ENCODE data around the gene BIRC7.
"Not testable (repeated sequence)": the region's sequence is repeated elsewhere in the genome, so short reads cannot be mapped to it uniquely, and the experiment has no call there.

Gene BIRC7

GRCh38 chr20:63249891-63250290, 14.2 kb downstream of the BIRC7 start:
- DNase-seq: no peak

DNA sequence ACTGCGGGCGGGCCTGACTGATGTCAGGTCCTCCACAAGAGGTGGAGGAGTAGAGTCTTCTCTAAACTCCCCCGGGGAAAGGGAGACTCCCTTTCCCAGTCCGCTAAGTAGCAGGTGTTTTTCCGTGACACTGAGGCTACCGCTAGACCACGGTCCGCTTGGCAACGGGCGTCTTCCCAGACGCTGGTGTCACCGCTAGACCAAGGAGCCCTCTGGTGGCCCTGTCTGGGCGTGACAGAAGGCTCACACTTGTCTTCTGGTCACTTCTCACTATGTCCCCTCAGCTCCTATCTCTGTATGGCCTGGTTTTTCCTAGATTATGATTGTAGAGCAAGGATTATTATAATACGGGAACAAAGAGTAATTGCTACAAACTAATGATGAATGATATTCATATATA, 15.6 kb downstream of the BIRC7 start:
- DNase-seq: not testable (repeated sequence)

DNA sequence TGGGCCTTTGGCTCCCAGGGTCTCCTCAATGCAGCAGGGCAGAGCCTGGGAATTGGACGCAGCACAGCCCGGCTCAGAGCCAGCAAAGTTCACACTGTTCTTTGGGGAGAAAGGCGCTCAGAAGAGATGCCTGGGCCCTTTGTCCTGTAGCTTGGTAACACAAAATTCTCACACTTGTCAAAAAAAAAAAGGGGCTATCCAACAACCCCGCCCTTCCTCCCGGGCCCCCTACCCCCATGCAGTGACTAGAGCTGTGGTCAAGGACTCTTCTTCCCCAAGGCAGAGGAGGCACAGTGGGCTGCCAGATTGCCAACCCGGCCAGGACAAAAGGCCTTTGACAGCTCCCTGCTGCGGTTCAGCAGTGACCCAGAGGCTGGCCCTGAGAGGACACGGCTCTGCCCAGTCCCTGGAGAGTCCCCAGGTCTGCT, 16.6 kb downstream of the BIRC7 start:
- DNase-seq: no peak

- DNase-seq: no peak
These were observed 17.3 kb downstream of the BIRC7 start for GRCh38 chr20:63253065-63253437.

DNA sequence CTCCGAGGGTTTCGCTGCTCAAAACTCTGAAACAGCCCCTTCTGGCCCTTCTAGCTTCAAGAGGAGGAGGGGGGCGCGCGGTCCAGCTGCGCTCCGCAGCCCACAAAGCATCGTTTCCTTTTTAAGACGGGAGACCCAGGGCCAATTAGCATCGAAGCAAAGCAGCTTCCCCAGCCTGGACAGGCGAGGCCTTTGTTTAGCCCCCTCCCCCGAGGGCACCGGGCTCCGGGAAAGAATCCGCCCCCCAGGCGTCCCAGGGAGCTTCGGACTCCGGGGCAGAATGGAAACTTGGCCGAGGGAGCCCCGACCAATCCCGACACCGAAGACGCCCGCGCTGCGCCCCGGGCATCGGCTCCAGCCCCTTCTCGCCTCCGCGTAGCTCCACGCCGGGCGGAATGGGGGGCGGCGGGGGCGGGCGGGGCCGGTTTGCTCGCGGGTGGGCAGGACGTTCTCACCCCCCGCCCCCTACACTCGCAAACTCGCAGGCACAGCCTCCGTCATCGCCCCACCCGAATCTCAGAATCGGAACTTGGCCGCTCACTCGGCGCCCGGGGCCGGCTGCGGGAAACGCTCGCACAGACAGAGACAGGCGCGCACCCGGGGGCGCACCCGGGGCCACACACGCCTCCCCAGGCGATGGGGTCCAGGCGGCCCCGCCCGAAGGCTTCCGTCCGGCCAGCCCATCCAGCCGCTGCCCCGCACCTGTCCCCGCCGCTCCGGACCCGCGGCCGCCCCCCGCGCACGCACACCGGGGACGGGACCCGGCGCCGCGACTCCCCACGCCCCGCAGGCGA, 17.9 kb downstream of the BIRC7 start:
- no peak for DNase-seq

DNA sequence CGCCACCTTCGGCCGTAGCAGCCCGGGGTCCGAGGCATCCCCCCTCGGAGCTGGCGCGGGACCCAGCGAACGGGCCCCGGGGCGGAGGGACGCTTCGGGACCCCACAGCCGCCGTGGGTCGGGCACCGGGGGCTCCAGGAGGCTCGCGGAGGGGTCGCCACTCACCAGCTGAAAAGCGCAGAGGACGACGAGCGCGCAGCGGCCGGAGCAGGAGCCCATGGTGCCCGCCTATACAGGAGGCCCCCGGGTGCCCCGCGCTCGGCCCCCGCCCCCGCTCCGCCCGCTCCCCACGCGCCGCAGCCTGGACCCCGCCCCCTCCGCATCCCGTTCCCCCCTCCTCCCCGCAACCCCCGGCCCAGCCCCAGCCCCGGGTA, 18.5 kb downstream of the BIRC7 start, which contains the start of gene NKAIN4:
Gene NKAIN4, minus strand, starts transcription at position 232 of the 374 bp plus-strand sequence. Its CDS starts 13 bp downstream, at position 219.
- no peak for DNase-seq

DNA sequence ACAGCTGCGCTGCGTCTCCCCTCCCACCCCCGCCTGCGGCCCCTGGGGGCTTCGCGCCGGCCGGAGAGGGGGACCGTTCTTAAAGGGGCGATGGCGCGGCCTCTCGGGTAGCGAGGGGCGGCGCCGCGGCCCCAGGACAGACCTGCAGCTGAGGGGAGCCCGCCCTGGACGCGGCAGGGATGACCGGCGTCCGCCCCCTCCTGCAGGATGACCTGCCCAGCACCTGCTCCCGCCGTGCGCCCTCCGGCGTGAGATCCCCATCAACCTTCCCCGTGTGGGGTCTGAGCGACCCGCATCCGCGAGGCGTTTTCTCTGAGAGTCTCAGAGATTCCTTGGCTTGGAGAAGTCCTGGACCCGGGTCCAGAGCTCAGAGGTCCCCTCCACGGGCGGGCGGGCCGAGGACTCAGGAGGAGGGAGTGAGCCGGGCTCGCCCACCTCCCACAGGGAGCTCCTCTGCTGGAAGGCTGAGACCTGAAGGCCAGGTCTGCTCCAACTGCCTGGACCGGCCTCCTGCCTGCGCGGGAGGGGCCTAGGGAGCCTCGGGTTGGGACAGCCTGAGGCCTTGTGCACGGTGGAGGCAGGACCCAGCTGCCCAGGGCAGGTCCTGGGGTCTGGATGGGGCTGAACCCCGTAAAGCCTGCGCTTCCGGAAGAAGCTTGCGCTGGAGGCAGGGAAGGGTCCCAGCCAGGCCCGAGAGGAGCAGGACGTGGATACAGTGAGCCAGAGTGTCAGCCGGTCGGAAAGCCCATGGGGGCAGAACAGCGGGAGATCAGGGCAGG, 19.1 kb downstream of the BIRC7 start:
- no peak for DNase-seq

- no peak for DNase-seq
These were observed 20.4 kb downstream of the BIRC7 start for GRCh38 chr20:63255931-63256704.

- no peak for DNase-seq
These were observed 21.2 kb downstream of the BIRC7 start for GRCh38 chr20:63256954-63257353.

- DNase-seq: no peak
These were observed 21.9 kb downstream of the BIRC7 start for GRCh38 chr20:63257629-63258028.

GRCh38 chr20:63258781-63259180, 23.1 kb downstream of the BIRC7 start:
- no peak for DNase-seq

- DNase-seq: no peak
These were observed 24.2 kb downstream of the BIRC7 start for GRCh38 chr20:63259734-63260460.

DNA sequence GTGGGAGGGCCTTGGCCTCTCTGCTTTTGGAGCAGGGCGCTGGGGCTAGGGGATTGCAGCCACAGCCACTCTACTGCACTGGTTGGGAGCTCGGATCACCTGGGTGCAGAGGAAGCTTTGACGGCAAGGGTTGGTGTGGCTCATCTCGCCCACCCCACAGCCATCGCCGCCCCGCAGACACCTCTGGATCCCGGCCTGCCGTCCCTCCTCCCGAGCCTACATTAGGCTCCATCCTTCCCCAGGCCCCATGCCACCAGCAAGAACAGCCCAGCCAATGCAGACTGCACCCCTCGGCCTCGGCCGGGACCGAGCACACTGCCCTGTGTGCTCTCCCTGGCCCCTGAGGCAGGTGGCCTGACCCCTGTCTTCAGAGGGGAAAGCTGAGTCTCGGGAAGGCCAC, 24.8 kb downstream of the BIRC7 start:
- DNase-seq: no peak

DNA sequence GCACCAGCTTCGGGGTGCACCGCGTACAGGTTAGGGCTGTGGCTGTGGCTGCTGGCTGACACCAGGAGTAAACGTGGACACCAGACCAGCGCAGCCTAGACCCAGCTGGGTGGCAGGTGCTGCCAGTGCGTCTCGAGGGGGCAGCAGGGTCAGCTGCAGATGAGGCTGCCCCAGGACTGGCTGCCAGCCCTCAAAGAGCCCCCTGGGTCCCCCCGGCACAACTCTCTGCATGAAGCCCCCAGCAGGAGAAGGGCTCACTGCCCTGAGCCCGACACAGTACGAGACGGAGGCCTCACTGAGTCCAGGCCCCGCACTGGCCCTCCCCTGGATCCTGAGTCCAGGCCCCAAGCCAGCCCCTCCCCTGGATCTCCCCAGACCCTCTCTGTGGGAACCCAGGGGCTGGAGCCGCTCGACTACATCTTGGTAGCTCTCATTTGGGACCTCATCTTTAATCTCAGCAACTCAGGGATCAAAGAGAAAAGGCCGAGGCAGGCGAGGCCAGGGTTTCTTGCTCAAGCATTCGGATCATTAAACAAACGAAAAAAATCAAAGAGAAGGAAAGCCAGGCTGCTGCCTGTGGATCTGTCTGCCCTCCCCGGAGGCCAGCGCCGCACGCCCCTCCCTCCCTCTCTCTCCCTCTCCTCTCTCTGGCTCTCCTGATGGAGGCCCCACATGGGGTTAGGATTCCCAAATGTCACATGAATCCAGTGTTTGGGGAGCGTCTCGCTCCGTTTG, 25.5 kb downstream of the BIRC7 start:
- no peak for DNase-seq

DNA sequence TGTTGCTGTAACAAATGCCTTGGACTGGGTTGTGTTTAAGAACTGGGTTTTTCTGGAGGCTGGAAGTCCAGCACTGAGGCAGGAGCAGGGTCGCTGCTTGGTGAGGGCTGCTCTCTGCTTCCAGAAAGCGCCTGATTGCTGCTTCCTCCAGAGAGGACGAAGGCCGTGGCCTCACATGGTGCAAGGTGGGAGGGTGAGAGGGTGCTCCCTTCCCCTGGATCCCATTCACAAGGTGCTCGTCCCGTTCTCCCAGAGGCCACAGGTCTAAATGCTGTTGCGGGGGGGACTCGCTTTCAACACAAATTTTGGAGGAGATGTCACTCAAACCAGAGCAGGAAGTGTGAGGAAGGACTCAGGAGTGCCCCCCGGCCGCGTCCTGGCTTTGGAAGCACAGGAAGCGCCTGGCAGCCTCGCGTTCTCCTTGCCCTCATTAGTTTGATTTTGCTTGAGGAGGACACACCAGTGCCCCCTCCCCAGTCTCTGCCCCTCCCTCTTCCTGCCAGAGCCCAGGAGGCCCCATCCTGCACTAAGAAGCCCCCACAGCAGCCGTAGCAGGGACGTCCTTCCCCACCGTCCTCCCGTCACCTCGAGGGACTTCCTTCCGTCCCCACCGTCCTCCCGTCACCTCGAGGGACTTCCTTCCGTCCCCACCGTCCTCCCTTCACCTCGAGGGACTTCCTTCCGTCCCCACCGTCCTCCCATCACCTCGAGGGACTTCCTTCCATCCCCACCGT, 26.3 kb downstream of the BIRC7 start:
- no peak for DNase-seq

DNA sequence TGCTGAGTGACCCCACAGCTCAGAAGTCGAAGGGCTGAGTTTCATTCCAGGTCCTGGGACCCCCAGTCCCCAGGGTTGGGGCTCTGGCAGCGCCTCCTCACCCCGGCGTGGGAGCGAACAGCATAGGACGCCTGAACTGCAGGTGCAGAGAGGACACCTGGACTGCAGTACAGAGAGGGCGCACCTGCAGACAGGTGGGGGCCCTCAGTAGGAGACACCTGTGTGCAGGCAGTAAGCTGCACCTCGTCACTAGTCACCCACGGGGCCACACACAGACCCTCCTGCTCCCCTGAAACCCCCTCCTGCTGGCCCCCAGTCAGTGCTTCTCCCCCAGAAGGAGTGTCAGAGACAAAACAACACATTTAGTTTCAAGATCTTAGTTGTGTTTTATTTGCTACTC, 27.1 kb downstream of the BIRC7 start:
- no peak for DNase-seq

DNA sequence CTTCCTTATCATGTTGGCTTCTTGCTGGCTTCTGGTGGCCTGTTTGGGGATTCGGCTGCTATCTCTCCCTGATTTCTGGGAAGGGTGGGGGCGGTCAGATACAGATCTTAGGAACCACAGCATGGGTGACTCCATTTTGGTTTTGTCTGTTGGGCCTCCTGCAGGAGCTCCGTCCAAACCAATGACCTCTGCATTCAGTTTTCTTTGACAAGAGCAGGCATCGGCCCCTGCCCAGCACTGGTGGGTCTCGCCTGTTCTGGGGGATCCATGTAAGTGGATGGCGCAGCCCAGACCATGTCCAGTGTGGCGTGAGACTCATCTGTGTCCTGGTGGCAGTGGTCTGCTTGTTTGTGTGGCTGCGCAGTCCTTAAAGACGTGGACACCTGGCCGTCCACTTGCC, 28.3 kb downstream of the BIRC7 start:
- DNase-seq: no peak

DNA sequence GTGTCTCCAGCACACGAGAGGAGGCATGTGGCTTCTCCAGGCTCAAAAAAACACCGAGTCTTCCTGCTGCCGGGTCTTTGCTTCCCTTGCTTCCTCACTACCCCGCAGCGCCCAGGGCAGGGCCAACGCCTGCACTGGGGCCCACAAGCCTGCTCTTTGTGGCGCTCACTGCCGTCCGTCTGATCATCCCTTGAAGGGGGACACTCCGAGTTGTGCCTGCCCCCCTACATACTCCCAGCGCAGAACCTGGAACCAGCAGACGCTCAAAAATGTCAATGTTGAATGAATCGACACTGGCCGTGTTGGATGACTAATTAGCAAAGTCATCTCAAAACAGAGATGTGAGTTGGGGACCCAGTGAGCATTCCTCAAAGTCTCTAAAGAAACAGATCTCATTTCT, 28.8 kb downstream of the BIRC7 start:
- DNase-seq: no peak

- no peak for DNase-seq
These were observed 30.3 kb downstream of the BIRC7 start for GRCh38 chr20:63265891-63266515.

DNA sequence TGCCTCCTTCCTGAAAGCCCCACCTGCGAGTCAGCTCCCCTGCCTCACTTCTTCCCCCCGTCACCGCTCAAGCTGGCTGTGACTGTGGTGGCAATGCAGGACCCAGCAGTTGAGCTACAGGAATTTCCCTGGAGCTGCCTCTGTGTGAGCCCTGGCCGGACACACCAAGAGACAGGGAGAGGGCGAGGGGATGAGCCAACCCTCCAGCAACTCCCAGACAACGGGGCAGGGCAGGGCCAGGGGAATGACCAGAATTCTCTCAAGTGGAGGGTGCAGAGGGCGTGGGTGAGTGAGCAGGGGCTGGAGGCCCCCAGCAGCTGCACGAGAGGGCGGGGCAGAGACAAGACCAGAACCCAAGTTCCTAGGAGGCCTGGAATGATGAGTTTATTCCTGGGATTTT, 32.0 kb downstream of the BIRC7 start:
- no peak for DNase-seq

DNA sequence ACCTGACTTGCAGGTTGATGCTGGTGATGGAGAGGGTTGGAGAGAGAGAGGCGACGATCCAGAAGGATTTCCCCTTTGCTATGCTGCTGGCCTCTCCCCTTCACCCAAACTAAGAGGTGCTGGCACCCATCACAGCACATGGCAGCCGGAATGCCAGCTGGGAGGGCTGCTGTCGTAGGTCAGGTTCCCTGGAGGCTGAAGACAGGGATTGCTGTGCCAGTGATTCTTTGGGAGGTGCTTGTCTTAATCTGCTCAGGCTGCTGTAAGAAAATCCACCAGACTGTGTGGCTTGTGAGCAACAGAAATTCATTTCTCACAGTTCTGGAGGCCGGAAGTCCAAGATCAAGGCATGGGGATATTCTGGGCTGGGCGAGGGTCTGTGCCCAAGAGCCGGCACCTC, 32.6 kb downstream of the BIRC7 start:
- DNase-seq: no peak
